ENCODE results near the gene CHD6.

CHD6 gene

GRCh38 chr20:41621421-41621820, 3.2 kb upstream of the CHD6 start:
- DNase-seq (ENCODE audit: low spot score): no peak

GRCh38 chr20:41619360-41620100, 1.4 kb upstream of the CHD6 start:
- no peak for DNase-seq (ENCODE audit: low spot score)

GRCh38 chr20:41618807-41619311, 682 bp upstream of the CHD6 start:
- DNase-seq (ENCODE audit: low spot score): no peak

- DNase-seq (ENCODE audit: low spot score): peak; percentile 73
Measured at GRCh38 chr20:41617059-41617901, 897 bp downstream of the CHD6 start.

- no peak for DNase-seq (ENCODE audit: low spot score)
Measured at GRCh38 chr20:41616228-41616627, 1.9 kb downstream of the CHD6 start.

- DNase-seq (ENCODE audit: low spot score): no peak
Measured at GRCh38 chr20:41615676-41616075, 2.5 kb downstream of the CHD6 start.

GRCh38 chr20:41615110-41615509, 3.1 kb downstream of the CHD6 start:
- DNase-seq (ENCODE audit: low spot score): no peak

- no peak for DNase-seq (ENCODE audit: low spot score)
Measured at GRCh38 chr20:41613321-41613720, 4.9 kb downstream of the CHD6 start.

- no peak for DNase-seq (ENCODE audit: low spot score)
Measured at GRCh38 chr20:41609474-41609873, 8.7 kb downstream of the CHD6 start.

GRCh38 chr20:41608606-41609005, 9.6 kb downstream of the CHD6 start:
- DNase-seq (ENCODE audit: low spot score): no peak

- DNase-seq (ENCODE audit: low spot score): no peak
Measured at GRCh38 chr20:41607791-41608190, 10.4 kb downstream of the CHD6 start.

GRCh38 chr20:41604002-41604401, 14.2 kb downstream of the CHD6 start:
- DNase-seq (ENCODE audit: low spot score): no peak

GRCh38 chr20:41601742-41602141, 16.4 kb downstream of the CHD6 start:
- no peak for DNase-seq (ENCODE audit: low spot score)

GRCh38 chr20:41600926-41601631, 17.1 kb downstream of the CHD6 start:
- DNase-seq (ENCODE audit: low spot score): no peak

GRCh38 chr20:41599699-41600104, 18.5 kb downstream of the CHD6 start:
- DNase-seq (ENCODE audit: low spot score): no peak

GRCh38 chr20:41598719-41599118, 19.5 kb downstream of the CHD6 start:
- no peak for DNase-seq (ENCODE audit: low spot score)

GRCh38 chr20:41594514-41595322, 23.5 kb downstream of the CHD6 start:
- DNase-seq (ENCODE audit: low spot score): no peak

GRCh38 chr20:41592516-41593216, 25.5 kb downstream of the CHD6 start:
- DNase-seq (ENCODE audit: low spot score): no peak

- no peak for DNase-seq (ENCODE audit: low spot score)
Measured at GRCh38 chr20:41587956-41588355, 30.2 kb downstream of the CHD6 start.

GRCh38 chr20:41587523-41587922, 30.7 kb downstream of the CHD6 start:
- no peak for DNase-seq (ENCODE audit: low spot score)

- no peak for DNase-seq (ENCODE audit: low spot score)
Measured at GRCh38 chr20:41586772-41587171, 31.4 kb downstream of the CHD6 start.

Data from D341Med (cell line).